Subcutaneous adipose tissue (tissue), 4 donors: ENCODE measurements around the gene CMSS1. TPM values are rescaled to one million over a fixed set of nuclear protein-coding genes. Genes with fewer than 3 reads are reported as not detected.

Source experiments
- total RNA-seq, 4 donors: library from RNA; depleted of rRNA; stranded (reverse); fragments of >200 nt; gene quantifications; one replicate each; pipeline ENCODE4 v1.1.0, GENCODE V29; 2016
- TF ChIP-seq, protein P1 (sequence below): fragments of 450-650 bp; IDR thresholded peaks from one replicate; pipeline ENCODE4 v1.5.1; 2016; ENCODE audit warnings: low read depth, mild to moderate bottlenecking, control low read depth, antibody characterized with exemption, moderate library complexity

CMSS1 gene
- total RNA-seq, 4 donors from 2014 or later: 9.9 to 32.1 (median 19.1) TPM

- TF ChIP-seq, protein P1, sequence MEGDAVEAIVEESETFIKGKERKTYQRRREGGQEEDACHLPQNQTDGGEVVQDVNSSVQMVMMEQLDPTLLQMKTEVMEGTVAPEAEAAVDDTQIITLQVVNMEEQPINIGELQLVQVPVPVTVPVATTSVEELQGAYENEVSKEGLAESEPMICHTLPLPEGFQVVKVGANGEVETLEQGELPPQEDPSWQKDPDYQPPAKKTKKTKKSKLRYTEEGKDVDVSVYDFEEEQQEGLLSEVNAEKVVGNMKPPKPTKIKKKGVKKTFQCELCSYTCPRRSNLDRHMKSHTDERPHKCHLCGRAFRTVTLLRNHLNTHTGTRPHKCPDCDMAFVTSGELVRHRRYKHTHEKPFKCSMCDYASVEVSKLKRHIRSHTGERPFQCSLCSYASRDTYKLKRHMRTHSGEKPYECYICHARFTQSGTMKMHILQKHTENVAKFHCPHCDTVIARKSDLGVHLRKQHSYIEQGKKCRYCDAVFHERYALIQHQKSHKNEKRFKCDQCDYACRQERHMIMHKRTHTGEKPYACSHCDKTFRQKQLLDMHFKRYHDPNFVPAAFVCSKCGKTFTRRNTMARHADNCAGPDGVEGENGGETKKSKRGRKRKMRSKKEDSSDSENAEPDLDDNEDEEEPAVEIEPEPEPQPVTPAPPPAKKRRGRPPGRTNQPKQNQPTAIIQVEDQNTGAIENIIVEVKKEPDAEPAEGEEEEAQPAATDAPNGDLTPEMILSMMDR: no peak
Observed at GRCh38 chr3:99856437-99857220, 39.0 kb downstream of the CMSS1 start.

DNA sequence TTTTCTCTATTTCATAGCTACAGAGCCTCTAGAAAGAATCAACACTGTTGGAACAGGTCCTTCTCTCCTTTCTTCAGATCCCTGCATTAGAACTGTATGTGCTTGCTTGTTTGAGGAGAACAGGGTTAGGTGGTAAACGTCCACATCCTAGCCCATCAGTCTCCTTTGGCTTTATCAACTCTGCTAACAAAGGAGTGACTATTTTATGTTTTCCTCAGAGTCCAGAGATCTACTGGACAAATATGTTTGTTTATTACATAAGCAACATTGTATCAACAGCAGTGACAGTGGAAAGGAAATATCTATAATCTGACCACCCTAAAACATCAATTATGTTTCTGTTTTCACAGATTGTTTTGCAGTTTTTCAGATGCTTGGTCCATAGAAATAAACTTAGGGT, 39.6 kb downstream of the CMSS1 start:
- TF ChIP-seq, protein P1: no peak

DNA sequence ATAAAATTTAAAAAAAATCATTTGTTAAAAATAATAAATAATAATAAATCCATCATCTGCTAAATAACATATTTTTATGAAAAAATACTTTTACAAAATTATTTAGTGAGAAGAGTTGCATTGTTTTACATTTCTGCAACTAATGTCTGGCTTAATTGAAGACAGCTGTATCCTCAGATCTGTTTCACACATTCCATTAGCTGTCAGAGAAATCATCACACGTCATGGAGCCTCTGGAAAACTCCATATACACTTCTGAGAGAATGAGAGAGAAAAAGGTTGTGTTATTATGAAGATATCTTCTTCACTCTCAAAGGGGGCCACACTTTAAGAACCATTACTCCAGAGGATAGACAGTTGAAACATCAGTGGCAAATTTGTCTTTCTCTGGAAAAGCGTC, 40.8 kb downstream of the CMSS1 start:
- TF ChIP-seq, protein P1: no peak

- TF ChIP-seq, protein P1: no peak
Observed at GRCh38 chr3:99859825-99860224, 42.2 kb downstream of the CMSS1 start.

GRCh38 chr3:99861216-99861615, 43.6 kb downstream of the CMSS1 start:
- TF ChIP-seq, protein P1: no peak

DNA sequence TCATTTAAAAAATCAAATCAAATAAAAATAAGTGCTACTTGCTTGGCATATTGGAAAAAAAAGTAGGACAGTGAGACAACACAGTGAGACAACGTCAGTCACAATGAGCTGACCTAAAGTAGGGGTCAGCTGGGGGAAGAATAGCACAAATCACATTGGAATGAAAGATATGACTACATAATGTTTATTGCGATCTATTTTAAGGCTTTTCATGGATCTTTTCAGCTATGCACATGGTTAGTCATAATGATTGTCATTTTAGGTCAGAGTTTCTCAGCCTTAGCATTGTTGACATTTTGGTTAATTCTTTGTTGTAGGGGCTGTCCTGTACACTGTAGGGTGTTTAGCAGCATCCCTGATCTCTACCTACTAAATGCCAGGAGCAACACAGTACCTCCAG, 44.5 kb downstream of the CMSS1 start:
- TF ChIP-seq, protein P1: no peak

DNA sequence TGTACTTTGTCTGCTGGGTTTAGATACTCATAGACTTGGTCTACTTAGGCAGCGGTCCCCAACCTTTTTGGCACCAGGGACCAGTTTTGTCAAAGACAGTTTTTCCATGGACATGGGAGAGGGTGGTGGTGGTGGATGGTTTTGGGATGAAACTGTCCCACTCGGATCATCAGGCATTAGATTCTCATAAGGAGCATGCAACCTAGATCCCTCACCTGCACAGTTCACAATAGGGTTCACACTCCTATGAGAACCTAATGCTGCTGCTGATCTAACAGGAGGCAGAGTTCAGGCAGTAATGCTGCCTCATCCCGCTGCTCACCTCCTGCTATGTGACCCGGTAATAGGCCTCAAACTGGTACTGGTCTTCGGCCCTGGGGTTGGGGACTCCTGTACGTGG, 45.3 kb downstream of the CMSS1 start:
- TF ChIP-seq, protein P1: no peak
